Measurements from ENCODE around the gene KRT8. TPM values are rescaled to one million over a fixed set of nuclear protein-coding genes. Genes with fewer than 3 reads are reported as not detected.

Gene KRT8
- total RNA-seq, 4 donors from 2014 or later = 18.1 to 96.0 (median 58.2) TPM

DNA sequence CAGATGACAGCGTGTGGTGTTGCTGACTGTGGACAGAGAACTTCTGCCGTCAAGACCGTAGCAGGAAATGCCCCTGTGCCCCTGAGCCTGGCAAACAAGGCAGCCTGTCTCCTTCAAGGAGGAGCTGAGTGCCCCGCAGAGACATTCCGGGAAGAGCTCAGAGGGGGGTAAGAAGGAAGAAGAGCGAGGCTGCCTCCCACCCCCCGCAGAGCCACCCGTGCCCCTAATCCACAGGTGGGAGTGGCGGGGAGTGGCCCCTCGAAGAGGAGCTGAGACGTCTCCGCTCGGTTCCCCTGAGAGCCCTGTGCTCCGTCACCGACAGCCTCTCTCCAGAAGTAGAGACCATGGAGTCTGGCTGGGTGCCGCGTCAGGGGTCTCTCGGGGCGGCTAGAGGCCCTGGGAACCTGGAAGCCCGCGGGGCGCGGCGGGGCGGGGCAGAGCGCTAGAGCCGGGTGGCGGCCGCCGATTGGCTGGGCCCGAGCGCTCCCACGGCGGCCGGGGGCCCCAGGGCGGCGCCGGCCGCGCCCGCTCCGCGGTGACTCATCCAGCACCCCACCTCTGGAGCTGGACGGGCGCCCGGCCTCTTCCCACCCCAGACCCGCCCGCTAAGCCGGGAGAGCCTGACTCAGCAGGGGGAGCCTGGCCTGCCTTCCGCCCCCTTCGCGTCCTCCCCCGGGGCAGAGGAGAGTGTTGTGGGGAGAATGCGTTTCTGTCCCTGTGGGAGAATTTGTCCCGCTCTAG lies 30.9 kb downstream of the KRT8 start:
- TF ChIP-seq, protein P1, sequence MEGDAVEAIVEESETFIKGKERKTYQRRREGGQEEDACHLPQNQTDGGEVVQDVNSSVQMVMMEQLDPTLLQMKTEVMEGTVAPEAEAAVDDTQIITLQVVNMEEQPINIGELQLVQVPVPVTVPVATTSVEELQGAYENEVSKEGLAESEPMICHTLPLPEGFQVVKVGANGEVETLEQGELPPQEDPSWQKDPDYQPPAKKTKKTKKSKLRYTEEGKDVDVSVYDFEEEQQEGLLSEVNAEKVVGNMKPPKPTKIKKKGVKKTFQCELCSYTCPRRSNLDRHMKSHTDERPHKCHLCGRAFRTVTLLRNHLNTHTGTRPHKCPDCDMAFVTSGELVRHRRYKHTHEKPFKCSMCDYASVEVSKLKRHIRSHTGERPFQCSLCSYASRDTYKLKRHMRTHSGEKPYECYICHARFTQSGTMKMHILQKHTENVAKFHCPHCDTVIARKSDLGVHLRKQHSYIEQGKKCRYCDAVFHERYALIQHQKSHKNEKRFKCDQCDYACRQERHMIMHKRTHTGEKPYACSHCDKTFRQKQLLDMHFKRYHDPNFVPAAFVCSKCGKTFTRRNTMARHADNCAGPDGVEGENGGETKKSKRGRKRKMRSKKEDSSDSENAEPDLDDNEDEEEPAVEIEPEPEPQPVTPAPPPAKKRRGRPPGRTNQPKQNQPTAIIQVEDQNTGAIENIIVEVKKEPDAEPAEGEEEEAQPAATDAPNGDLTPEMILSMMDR (IDR thresholded peaks at IDR 0.05) = no peak
- TF ChIP-seq POLR2A (IDR thresholded peaks at IDR 0.05) = no peak
- intact Hi-C loops (cut with DNase I; ENCODE audit: low total_unique reads) = no loop called here
- peak; percentile 90 to 98 for DNase-seq (ENCODE audit: low spot score in 2 of 2)
- 0 to 1% methylated on average over 42 to 46 of the region's 55 CpGs for WGBS, 2 donors
- peak overlapping the region; percentile 20 for H3K4me3 ChIP-seq (ENCODE audit: low read depth, poor library complexity, severe bottlenecking)

DNA sequence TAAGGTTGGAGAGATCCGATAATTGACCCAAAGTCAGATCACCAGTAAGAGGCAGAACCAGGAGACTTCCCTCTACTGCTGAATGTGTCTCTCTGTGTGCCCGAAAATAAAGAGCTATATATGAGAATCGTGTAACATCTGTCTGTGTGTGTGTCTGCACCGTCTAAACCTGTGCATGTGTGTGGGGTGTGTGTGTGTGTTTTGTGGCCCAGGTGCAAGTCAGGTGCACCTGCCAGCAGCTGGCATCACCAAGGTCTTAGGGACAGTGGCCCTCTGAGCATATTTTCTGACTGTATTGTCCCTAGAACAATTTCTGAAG lies 31.4 kb downstream of the KRT8 start:
- H3K4me3 ChIP-seq (ENCODE audit: low read depth, poor library complexity, severe bottlenecking) = no peak overlapping the region
- intact Hi-C loops (cut with DNase I; ENCODE audit: low total_unique reads) = no loop called here
- TF ChIP-seq POLR2A (IDR thresholded peaks at IDR 0.05) = no peak
- TF ChIP-seq, protein P1 (IDR thresholded peaks at IDR 0.05) = no peak
- WGBS, 2 donors = 31 to 43% methylated on average over 4 of the region's 4 CpGs
- DNase-seq (ENCODE audit: low spot score in 2 of 2) = no peak

DNA sequence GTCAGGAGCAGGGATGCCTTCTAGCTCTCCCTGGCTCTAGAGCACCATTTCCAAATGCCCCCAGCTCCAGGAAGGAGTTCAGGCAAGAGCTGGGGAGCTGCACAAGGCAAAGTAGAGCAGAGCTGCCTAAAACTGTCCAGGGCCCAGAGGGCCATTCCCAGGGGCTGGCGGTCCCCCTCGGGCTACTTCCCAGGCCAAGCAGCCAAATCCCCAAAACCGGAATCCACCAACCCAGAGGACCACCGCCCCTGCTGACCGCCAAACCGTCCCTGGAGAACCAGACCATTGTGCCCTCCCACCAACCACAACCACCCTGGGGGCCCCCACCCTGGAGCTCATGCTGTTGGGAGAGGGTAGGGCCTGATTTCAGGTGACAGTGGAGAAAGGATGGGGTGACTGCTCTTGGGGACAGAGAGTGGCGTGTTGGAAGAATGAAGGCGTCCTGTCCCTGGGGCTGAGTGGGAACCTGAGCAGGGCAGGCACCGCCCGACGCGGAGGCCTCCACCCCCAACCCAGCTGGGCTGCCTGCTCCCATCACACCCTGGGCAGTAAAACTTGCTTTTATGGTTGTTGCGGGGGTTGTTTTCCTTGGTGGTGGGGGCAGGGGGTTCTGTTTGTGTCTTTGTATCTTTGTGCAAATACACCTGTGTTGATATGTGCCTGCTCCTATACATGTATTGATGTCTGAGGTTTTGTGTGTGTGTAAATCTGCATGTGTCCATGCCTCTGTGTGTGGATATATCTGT lies 32.1 kb downstream of the KRT8 start:
- no peak for DNase-seq (ENCODE audit: low spot score in 2 of 2)
- TF ChIP-seq, protein P1 (IDR thresholded peaks at IDR 0.05) = no peak
- no peak for TF ChIP-seq POLR2A (IDR thresholded peaks at IDR 0.05)
- no peak overlapping the region for H3K4me3 ChIP-seq (ENCODE audit: low read depth, poor library complexity, severe bottlenecking)
- WGBS, 2 donors = 45 to 67% methylated on average over 13 of the region's 13 CpGs
- intact Hi-C loops (cut with DNase I; ENCODE audit: low total_unique reads) = no loop called here

DNA sequence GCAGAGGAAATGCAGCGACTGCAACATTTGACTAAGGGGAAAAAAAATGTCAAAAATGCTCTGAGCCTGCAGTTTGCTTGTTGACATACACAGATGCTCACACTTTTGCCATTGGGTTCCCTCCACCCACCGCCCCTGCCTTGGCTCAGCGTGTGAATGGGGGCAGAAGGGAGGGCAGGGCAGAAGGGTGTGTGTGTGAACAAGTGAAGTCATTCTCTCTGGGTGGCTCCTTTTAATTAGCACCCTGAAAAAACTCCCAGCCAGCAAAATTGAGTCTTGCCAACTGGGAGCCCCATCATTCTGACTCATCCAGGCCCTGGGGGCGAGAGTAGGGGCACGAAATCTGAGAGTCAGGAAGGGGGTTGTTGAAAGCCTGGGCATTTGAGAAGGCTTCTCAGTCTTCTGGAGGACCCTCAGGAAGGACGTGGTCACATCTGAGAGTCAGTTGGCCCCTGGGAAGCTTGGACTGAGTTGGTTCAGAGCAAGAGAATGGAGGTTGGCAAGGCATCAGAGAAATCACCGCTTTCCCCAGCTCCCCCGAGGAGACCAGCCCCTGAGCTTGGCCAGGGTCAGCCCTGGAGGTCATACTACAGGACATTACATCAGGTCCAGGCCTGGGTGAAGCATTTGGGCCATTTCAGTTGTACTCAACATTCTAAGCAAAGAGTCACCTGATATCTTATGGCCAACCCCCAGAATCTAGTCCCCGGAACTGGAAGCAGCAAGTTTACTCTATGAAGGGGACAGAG lies 33.4 kb downstream of the KRT8 start:
- H3K4me3 ChIP-seq (ENCODE audit: low read depth, poor library complexity, severe bottlenecking) = no peak overlapping the region
- peak in 1 of 2 donors; percentile 83 for DNase-seq (ENCODE audit: low spot score in 2 of 2)
- 19 to 20% methylated on average over 9 of the region's 9 CpGs for WGBS, 2 donors
- intact Hi-C loops (cut with DNase I; ENCODE audit: low total_unique reads) = no loop called here
- TF ChIP-seq, protein P1 (IDR thresholded peaks at IDR 0.05) = no peak
- TF ChIP-seq POLR2A (IDR thresholded peaks at IDR 0.05) = no peak

DNA sequence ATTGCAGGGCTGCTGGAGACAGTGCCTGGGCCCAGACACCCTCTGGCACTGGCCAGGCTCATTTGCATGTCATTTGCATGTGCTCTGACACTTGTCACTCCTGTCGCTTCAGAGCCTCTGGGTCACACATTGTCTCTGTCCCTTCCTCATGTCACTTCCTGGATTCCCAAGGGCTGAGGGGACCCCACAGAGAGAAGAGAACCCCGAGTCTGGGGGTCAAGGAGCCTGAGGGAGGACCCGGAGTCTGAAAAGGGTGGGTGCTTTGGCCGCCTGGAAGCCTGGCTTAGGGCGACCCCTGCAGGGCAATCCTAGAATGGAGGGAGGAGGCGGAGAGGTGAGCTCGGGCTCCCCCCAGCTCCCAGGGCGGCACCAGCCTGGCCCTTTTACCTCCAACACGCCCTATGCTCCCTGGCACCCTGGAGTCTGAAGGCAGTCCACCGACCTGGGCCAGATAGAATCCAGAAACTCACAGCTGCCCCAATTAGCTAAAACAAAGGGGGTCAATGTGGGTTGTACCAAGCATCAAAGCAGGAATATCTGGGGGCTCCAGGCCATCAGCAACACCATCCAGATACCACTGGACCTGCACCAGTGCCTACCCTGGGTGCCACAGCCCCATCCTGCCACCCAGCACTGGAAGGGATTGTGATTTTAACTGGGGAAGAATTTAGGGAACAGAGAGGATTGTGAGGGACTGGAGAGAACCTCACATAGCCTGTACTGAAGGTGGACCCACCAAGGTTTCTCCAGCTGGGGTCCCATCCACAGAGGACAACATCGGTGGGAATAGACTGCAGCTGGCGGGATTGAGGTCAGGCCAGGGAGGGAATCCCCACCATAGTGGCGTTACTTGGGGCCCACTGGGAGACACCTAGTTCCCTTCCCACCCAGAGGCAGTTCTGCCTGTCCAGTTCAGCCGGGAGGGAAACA lies 34.2 kb downstream of the KRT8 start:
- WGBS, 2 donors = 19 to 33% methylated on average over 8 to 14 of the region's 14 CpGs
- H3K4me3 ChIP-seq (ENCODE audit: low read depth, poor library complexity, severe bottlenecking) = no peak overlapping the region
- intact Hi-C loops (cut with DNase I; ENCODE audit: low total_unique reads) = no loop called here
- peak; percentile 69 to 95 for DNase-seq (ENCODE audit: low spot score in 2 of 2)
- TF ChIP-seq, protein P1 (IDR thresholded peaks at IDR 0.05) = peak in 1 of 3 donors; percentile 48
- TF ChIP-seq POLR2A (IDR thresholded peaks at IDR 0.05) = no peak

All from lower leg skin (tissue), 4 donors.